Left renal pelvis (tissue), 4 donors: ENCODE results near the gene HEPH. TPM values are rescaled to one million over a fixed set of nuclear protein-coding genes. Genes with fewer than 3 reads are reported as not detected.
"Not testable (repeated sequence)": the region's sequence is repeated elsewhere in the genome, so short reads cannot be mapped to it uniquely, and the experiment has no call there.

ENCODE experiments used
- DNase-seq, 4 donors: peaks; one replicate each; pipeline ENCODE4 v3.0.0-alpha.2; 2013; ENCODE audit warnings: low read depth in 4 of 4, low spot score in 3 of 4
- polyA plus RNA-seq, 4 donors: library from polyadenylated mRNA; unstranded; fragments of 120-200 nt; gene quantifications; one replicate each; pipeline ENCODE4 v1.2.1, GENCODE V29; 2013; ENCODE audit not compliant: insufficient read length in 4 of 4

Gene HEPH
- polyA plus RNA-seq, 4 donors = 45.5 to 115 (median 60.2) TPM

DNA sequence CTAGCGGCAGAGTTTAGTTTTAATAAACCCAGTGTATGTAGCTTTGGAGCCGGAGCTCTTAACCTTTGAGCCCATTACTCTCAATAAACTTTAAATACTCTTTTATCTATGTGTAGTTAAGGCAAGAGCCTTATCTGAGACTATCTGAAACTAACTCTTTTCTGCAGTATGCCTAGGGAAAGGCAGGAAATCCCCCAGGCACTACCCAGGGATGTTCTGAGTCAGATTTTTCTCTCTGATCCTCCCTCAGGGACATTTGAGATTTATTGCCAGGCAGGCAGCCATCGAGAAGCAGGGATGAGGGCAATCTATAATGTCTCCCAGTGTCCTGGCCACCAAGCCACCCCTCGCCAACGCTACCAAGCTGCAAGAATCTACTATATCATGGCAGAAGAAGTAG, 39.1 kb downstream of the HEPH start:
- no peak for DNase-seq

DNA sequence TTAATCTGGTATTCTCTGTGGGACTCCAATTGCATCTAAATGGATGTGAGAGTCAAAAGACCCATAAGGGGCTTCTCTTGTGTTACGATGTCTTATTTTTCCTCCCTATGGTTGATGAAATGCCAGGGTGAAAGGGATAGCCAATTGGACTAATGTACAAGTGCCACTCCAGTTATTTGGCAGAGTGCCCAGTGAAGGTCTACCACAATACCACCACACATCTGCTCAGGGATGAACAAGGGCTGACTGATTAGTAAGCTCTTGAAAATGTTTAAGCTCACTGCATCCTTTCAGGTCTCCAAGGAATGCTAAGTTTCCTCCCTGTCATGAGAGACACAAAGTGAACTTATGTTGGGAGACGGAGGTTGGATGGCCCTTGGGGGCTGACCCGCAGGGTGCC, 57.8 kb downstream of the HEPH start:
- no peak for DNase-seq

DNA sequence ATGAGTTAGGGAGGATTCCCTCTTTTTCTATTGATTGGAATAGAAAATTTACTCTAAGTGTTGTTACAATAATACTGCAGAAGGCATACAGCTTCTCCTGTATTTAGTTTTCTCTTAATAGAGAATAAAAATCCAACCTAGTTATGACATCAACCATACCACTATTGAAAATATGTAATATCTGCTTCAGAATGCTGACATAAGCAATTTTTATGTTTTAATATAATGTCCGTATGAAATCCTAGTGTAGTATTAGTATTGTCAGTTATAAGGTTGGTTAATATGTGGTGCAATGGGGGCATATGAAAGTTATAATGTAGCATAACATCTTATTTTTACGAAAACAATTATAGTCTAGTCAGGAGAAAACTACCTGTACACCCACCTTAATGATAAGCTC, 68.2 kb downstream of the HEPH start:
- no peak for DNase-seq

DNA sequence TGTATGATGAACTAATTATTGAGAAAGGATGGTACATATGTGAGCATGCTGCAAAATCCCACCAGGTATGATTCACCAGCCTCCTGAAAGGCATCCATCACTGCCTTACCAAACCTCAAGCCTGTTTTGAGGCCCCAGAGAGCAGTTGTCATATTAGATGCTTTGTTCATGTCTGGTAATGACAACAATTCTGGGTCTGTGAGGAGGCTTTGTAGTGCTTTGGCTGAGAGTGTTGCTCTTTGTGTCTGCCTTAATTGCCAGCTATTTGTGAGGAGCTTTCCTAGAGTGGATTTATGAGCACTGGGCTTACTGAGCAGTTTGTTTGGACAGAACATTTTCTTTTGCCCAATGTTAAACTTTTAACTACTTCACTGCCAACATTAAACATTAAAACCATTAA, 69.2 kb downstream of the HEPH start:
- DNase-seq = no peak

DNA sequence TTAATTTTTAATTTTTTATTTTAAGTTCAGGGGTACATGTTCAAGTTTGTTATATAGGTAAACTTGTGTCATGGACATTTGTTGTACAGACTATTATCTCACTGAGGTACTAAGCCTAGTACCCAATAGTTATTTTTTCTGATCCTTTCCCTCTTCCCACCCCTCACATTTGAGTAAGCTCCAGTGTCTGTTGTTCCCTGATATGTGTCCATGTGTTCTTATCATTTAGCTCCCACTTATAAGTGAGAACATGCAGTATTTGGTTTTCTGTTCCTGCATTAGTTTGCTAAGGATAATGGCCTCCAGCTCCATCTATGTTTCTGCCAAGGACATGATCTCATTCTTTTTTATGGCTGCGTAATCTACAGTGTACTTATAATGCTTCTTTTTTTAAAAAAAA, 69.9 kb downstream of the HEPH start:
- DNase-seq = not testable (repeated sequence)

DNA sequence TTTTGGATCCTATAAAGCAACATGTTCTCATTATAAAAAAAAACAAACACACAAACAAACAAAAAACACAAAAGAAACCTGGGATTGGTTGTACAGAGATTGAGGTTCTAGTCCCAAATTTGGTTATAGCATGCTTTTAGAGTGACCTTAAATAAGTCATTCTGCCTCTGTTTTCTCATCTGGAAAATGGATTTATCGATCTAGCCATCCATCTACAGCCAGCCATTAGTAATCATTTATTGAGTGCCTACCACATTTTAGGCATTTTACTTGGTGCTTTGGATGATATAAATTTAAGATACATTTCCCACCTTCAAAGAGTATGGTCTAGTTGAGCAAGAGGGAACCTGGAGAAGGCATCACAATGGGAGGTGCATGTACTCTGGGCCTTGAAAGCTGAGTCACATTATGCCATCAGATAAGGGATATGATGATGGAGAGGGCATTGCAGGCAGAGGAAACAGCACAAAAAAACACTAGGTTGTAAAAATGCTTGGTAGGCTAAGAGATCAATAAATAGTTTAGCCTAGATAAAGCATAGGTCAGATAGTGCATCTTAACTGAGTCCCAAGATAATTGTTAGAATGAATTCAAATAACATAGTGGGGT, 91.4 kb downstream of the HEPH start:
- no peak for DNase-seq

DNA sequence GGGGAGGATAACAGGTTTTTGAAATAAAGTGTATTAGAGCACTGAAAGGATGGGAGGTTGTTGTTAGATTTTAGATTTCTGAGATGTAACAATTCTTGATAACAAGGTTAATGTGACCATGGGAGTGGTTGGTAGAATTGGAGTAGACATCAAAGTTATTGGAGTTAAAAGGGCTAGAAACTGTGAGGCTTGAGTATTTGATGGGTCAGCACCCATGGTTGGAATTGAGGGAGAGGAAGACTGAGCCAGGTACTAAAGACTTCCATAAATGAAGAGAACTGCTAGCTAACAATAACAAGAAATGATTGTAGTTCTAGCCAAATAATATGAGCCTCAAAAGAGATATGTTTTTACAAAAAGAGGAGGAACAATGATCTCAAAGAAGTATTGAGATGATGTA, 98.8 kb downstream of the HEPH start:
- no peak for DNase-seq

Other genes with a start within 250 kb of the HEPH start
- gene VSIG4, start 124.2 kb upstream of the HEPH start, polyA plus RNA-seq = 10 to 100 TPM in 1 of 4 donors, 1 to 10 TPM in 3; 5.7 to 30.0 (median 7.2) TPM